SK-N-SH (cell line): ENCODE results near the gene AFF3. TPM values are rescaled to one million over a fixed set of nuclear protein-coding genes. Genes with fewer than 3 reads are reported as not detected.
A peak's percentile ranks its signal among the peaks of the same experiment; 100 is the strongest.

Source experiments
- CTCF ChIA-PET: fragments of 300-600, 350-600 bp; formaldehyde crosslinking; extraction: SDS; loops from one replicate; lab custom pipeline; 2021; lab: Yijun Ruan, JAX
- POLR2A ChIA-PET: fragments of 350-600 bp; sonication (Branson Sonifier 250); formaldehyde crosslinking; extraction: SDS; loops from one replicate; lab custom pipeline; 2020; ENCODE audit warnings: antibody characterized with exemption, inconsistent platforms; lab: Yijun Ruan, JAX
- DNase-seq: peaks from one replicate; pipeline ENCODE4 v3.0.0; 2012
- H2AFZ ChIP-seq: fragments of 200-600 bp; sonication (generic); 2 replicates; pipeline ENCODE4 v1.8.1; 2016; ENCODE audit warnings: antibody characterized with exemption, mild to moderate bottlenecking, low read depth
- H3F3A ChIP-seq: fragments of 200-600 bp; sonication (generic); replicated peaks from 2 replicates; pipeline ENCODE3; 2016; ENCODE audit warnings: antibody characterized with exemption, mild to moderate bottlenecking; ENCODE audit not compliant: insufficient read depth
- H3K27ac ChIP-seq, 2 experiments: fragments of 200-500 bp in 1 of 2; fragments of 200-600 bp in 1 of 2; sonication (Bioruptor generic) in 1 of 2; sonication (generic), shearing (Covaris generic) in 1 of 2; 2 replicates each; pipeline versions ENCODE4 v1.5.1 to v1.6.1; 2014 to 2016; ENCODE audit warnings: low read depth in 2 of 2, inconsistent platforms in 1 of 2, low read length in 1 of 2, mild to moderate bottlenecking in 1 of 2, mixed read lengths in 1 of 2
- H3K27me3 ChIP-seq: fragments of 200-600 bp; sonication (generic), shearing (Covaris generic); 2 replicates; pipeline ENCODE4 v1.6.1; 2016; ENCODE audit warnings: mixed run types; ENCODE audit not compliant: insufficient read depth
- H3K36me3 ChIP-seq, 2 experiments: fragments of 200-500 bp in 1 of 2; fragments of 200-600 bp in 1 of 2; sonication (Bioruptor generic) in 1 of 2; sonication (generic) in 1 of 2; replicated peaks in 1 of 2; 2 replicates each; pipeline versions ENCODE3 to v1.5.1; 2014 to 2016; ENCODE audit warnings: low read length in 1 of 2, mild to moderate bottlenecking in 1 of 2; ENCODE audit not compliant: insufficient read depth in 2 of 2, control insufficient read depth in 1 of 2
- H3K4me1 ChIP-seq, 2 experiments: fragments of 200-500 bp in 1 of 2; fragments of 200-600 bp in 1 of 2; sonication (Bioruptor generic) in 1 of 2; sonication (generic), shearing (Covaris generic) in 1 of 2; 2 replicates each; pipeline versions ENCODE4 v1.5.1 to v1.6.1; 2014 to 2016; ENCODE audit warnings: low read depth in 1 of 2, low read length in 1 of 2, mixed run types in 1 of 2; ENCODE audit not compliant: insufficient read depth in 2 of 2, control insufficient read depth in 1 of 2
- H3K4me2 ChIP-seq: fragments of 200-600 bp; sonication (generic), shearing (Covaris generic); 2 replicates; pipeline ENCODE4 v1.6.1; 2017; ENCODE audit warnings: mixed run types
- H3K4me3 ChIP-seq, 2 experiments: fragments of 200-500 bp in 1 of 2; fragments of 200-600 bp in 1 of 2; sonication (Bioruptor generic) in 1 of 2; sonication (generic), shearing (Covaris generic) in 1 of 2; 2 replicates each; pipeline versions ENCODE4 v1.5.1 to v1.8.1; 2014 to 2016; ENCODE audit warnings: low read depth in 2 of 2, inconsistent platforms in 1 of 2, low read length in 1 of 2, mild to moderate bottlenecking in 1 of 2, mixed read lengths in 1 of 2, moderate library complexity in 1 of 2
- H3K79me2 ChIP-seq: fragments of 200-600 bp; sonication (generic); 2 replicates; pipeline ENCODE4 v1.8.1; 2017; ENCODE audit warnings: mild to moderate bottlenecking; ENCODE audit not compliant: insufficient read depth
- H3K9ac ChIP-seq: fragments of 200-600 bp; sonication (generic); 2 replicates; pipeline ENCODE4 v1.6.1; 2017; ENCODE audit warnings: mixed run types
- H3K9me2 ChIP-seq: fragments of 200-600 bp; sonication (generic); 2 replicates; pipeline ENCODE4 v1.6.1; 2017; ENCODE audit warnings: mixed run types
- H3K9me3 ChIP-seq: fragments of 200-600 bp; sonication (generic); 2 replicates; pipeline ENCODE4 v1.6.1; 2017; ENCODE audit warnings: mixed run types, mild to moderate bottlenecking, moderate library complexity
- H4K20me1 ChIP-seq: fragments of 200-600 bp; sonication (generic); 2 replicates; pipeline ENCODE4 v1.6.1; 2017; ENCODE audit warnings: mild to moderate bottlenecking, mixed run types; ENCODE audit not compliant: insufficient read depth
- ELF1 ChIP-seq: IDR thresholded peaks from 2 replicates; pipeline ENCODE4 v1.4.0; 2012
- FOSL2 ChIP-seq: IDR thresholded peaks from 2 replicates; pipeline ENCODE4 v1.4.0; 2012; ENCODE audit warnings: low read depth, mild to moderate bottlenecking, moderate library complexity, borderline replicate concordance
- FOXJ3 ChIP-seq: sonication (generic); formaldehyde crosslinking; IDR thresholded peaks from 2 replicates; pipeline ENCODE4 v1.5.1; 2020; ENCODE audit warnings: mild to moderate bottlenecking, missing genetic modification reagents
- GABPA ChIP-seq: IDR thresholded peaks from 2 replicates; pipeline ENCODE4 v1.4.0; 2012; ENCODE audit warnings: low read depth, mild to moderate bottlenecking
- GATA2 ChIP-seq: sonication (generic); formaldehyde crosslinking; IDR thresholded peaks from 2 replicates; pipeline ENCODE4 v1.5.0; 2020; ENCODE audit warnings: mild to moderate bottlenecking, missing genetic modification reagents
- JUND ChIP-seq: IDR thresholded peaks from 2 replicates; pipeline ENCODE4 v1.4.0; 2012
- RAD21 ChIP-seq: IDR thresholded peaks from 2 replicates; pipeline ENCODE4 v1.6.1; 2012; ENCODE audit warnings: mild to moderate bottlenecking, low read length
- RCOR1 ChIP-seq: fragments of 150-350 bp; IDR thresholded peaks from 2 replicates; pipeline ENCODE4 v1.6.1; 2017; ENCODE audit warnings: antibody characterized with exemption, low read length
- RFX5 ChIP-seq: IDR thresholded peaks from 2 replicates; pipeline ENCODE4 v1.6.1; 2012; ENCODE audit warnings: mild to moderate bottlenecking, improper control_type of control experiment, low read length
- SMC3 ChIP-seq: IDR thresholded peaks from 2 replicates; pipeline ENCODE4 v1.6.1; 2012; ENCODE audit warnings: low read depth, low read length, improper control_type of control experiment
- USF2 ChIP-seq: fragments of 150-350 bp; IDR thresholded peaks from 2 replicates; pipeline ENCODE4 v1.6.1; 2017; ENCODE audit warnings: antibody characterized with exemption, low read length, low read depth, borderline replicate concordance
- YY1 ChIP-seq: IDR thresholded peaks from 2 replicates; pipeline ENCODE4 v1.4.0; 2012; ENCODE audit warnings: low read depth, mild to moderate bottlenecking
- ZBTB33 ChIP-seq: IDR thresholded peaks from 2 replicates; pipeline ENCODE4 v1.4.0; 2012; ENCODE audit warnings: low read depth, borderline replicate concordance
- WGBS: methylation state at CpG from one replicate; pipeline ENCODE4 v1.1.6; 2017; ENCODE audit warnings: low lambda C conversion rate; 5-methylcytosine and 5-hydroxymethylcytosine counted together
- polyA plus RNA-seq, 3 experiments: library from polyadenylated mRNA; depleted of rRNA; stranded (reverse); fragments of >200 nt; gene quantifications; 2 replicates each; pipeline ENCODE4 v1.2.3, GENCODE V29; 2012
- TF ChIP-seq, protein P1 (sequence below): fragments of 200-600 bp; sonication (generic); IDR thresholded peaks from 2 replicates; pipeline ENCODE4 v1.6.1; 2017; ENCODE audit warnings: antibody characterized with exemption, mild to moderate bottlenecking, moderate library complexity
- TF ChIP-seq, protein P2 (sequence below): fragments of 150-350 bp; IDR thresholded peaks from 2 replicates; pipeline ENCODE4 v1.6.1; 2016; ENCODE audit warnings: mild to moderate bottlenecking, low read depth, low read length

Gene AFF3
- polyA plus RNA-seq, 1 of the 3 experiments (the other 2 are of a cell fraction) = 0.36 TPM

GRCh38 chr2:99864561-99865553 is 277.5 kb downstream of the AFF3 start:
- Histone ChIP-seq H3K79me2 (no peaks in the 10 kb centered on the region), H3K4me2 (no peak overlapping the region), H3K27ac (peak overlapping the region in 1 of 2 experiments; percentile 50; a peak in 2 of 4 replicates), H3K9me3 (no peaks in the 10 kb centered on the region), H3K36me3 (no peaks in the 10 kb centered on the region), H3K4me1 (peaks cover 4 to 24% of the 10 kb centered on the region in 2 experiments; a peak in 3 of 4 replicates), H4K20me1 (no peaks in the 10 kb centered on the region), H2AFZ (no peak overlapping the region), H3K9me2 (no peaks in the 10 kb centered on the region), H3K9ac (no peak overlapping the region), H3K4me3 (no peak overlapping the region), H3F3A (no peaks in the 10 kb centered on the region), H3K27me3 (no peaks in the 10 kb centered on the region)
- POLR2A ChIA-PET = no interaction called here
- DNase-seq = no peak
- TF ChIP-seq, protein P1, sequence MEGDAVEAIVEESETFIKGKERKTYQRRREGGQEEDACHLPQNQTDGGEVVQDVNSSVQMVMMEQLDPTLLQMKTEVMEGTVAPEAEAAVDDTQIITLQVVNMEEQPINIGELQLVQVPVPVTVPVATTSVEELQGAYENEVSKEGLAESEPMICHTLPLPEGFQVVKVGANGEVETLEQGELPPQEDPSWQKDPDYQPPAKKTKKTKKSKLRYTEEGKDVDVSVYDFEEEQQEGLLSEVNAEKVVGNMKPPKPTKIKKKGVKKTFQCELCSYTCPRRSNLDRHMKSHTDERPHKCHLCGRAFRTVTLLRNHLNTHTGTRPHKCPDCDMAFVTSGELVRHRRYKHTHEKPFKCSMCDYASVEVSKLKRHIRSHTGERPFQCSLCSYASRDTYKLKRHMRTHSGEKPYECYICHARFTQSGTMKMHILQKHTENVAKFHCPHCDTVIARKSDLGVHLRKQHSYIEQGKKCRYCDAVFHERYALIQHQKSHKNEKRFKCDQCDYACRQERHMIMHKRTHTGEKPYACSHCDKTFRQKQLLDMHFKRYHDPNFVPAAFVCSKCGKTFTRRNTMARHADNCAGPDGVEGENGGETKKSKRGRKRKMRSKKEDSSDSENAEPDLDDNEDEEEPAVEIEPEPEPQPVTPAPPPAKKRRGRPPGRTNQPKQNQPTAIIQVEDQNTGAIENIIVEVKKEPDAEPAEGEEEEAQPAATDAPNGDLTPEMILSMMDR = no peak
- TF ChIP-seq FOXJ3 (CRISPR knock-in tag) = no peak
- TF ChIP-seq, protein P2, sequence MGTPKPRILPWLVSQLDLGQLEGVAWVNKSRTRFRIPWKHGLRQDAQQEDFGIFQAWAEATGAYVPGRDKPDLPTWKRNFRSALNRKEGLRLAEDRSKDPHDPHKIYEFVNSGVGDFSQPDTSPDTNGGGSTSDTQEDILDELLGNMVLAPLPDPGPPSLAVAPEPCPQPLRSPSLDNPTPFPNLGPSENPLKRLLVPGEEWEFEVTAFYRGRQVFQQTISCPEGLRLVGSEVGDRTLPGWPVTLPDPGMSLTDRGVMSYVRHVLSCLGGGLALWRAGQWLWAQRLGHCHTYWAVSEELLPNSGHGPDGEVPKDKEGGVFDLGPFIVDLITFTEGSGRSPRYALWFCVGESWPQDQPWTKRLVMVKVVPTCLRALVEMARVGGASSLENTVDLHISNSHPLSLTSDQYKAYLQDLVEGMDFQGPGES = no peak
- no peak for TF ChIP-seq GABPA
- TF ChIP-seq YY1 = no peak
- TF ChIP-seq FOSL2 = no peak
- CTCF ChIA-PET = interaction anchor here (1.2 kb wide), 1 partner anchor 18 kb away, joined by 4 read pairs; no protein-coding TSS in a partner anchor
- WGBS = 70% methylated on average over 10 of the region's 10 CpGs

DNA sequence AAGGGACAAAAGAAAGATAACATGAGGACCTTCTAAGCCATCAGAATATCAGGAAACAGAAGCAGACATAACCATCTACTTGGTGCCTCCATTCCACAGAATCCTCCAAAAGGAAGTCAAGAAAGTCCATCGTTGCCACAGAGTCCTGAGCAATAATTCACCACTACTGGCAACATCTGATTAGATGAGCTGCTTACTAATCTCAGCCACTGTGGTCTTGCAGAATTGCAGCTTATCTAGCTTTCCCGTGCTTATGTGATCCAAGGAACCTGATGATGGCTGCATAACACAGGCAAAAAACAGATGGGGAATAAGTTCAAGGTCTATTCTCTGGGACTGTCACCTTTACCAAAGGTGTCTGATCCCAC is 278.5 kb downstream of the AFF3 start:
- H3K27ac ChIP-seq = no peak overlapping the region
- H3F3A ChIP-seq = no peaks in the 10 kb centered on the region
- no peak overlapping the region for H3K9ac ChIP-seq
- peaks cover 4 to 24% of the 10 kb centered on the region in 2 experiments; a peak in 3 of 4 replicates for H3K4me1 ChIP-seq
- no peak overlapping the region for H3K4me2 ChIP-seq
- H3K27me3 ChIP-seq = no peaks in the 10 kb centered on the region
- ChIA-PET POLR2A (no interaction called here), CTCF (interaction anchor here (1.2 kb wide), 1 partner anchor 17 kb away, joined by 4 read pairs; no protein-coding TSS in a partner anchor)
- H3K36me3 ChIP-seq = no peaks in the 10 kb centered on the region
- H3K79me2 ChIP-seq = no peaks in the 10 kb centered on the region
- no peak for DNase-seq
- H2AFZ ChIP-seq = no peak overlapping the region
- no peaks in the 10 kb centered on the region for H4K20me1 ChIP-seq
- no peak overlapping the region for H3K4me3 ChIP-seq
- no peaks in the 10 kb centered on the region for H3K9me2 ChIP-seq
- 82% methylated on average over 2 of the region's 2 CpGs for WGBS
- no peaks in the 10 kb centered on the region for H3K9me3 ChIP-seq
- TF ChIP-seq GATA2 (no peak), ELF1 (no peak), RFX5 (no peak), JUND (no peak), SMC3 (no peak), USF2 (no peak), ZBTB33 (no peak), RAD21 (no peak), FOXJ3 (CRISPR knock-in tag) (no peak), RCOR1 (no peak), GABPA (no peak)
- TF ChIP-seq, protein P2 = no peak
- TF ChIP-seq, protein P1 = no peak
